NCI-H510A (cell line): Measurements from ENCODE around the gene QDPR.
"Not testable (repeated sequence)": the region's sequence is repeated elsewhere in the genome, so short reads cannot be mapped to it uniquely, and the experiment has no call there.

ENCODE experiments used
- DNase-seq: peaks from one replicate; lab custom pipeline; 2025; lab: John Stamatoyannopoulos, UW

The QDPR gene

DNA sequence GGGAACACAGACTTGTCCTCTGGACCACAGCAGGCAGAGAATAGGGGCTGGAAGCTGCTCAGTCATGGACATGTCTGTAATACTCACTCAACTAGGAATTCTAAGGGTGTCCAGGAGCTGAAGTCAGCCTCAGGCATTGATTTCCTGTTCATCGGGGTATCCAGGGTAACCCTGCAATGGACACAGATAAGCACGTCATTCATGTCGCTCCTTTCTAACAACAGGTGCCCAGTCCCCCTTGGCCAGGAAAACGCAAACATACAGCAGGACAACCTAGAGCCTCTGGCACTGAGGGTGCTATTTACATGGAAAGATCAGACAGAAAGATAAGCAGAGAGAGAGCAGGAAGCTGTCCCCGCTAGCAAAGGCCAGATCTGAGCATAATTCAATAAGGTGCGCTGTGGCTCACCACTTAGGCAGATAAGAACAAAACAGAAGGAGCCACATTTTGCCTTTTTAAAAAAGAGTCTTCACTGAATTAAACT is 21.3 kb downstream of the QDPR start:
- no peak for DNase-seq

GRCh38 chr4:17489721-17490120 is 22.2 kb downstream of the QDPR start:
- DNase-seq = no peak

DNA sequence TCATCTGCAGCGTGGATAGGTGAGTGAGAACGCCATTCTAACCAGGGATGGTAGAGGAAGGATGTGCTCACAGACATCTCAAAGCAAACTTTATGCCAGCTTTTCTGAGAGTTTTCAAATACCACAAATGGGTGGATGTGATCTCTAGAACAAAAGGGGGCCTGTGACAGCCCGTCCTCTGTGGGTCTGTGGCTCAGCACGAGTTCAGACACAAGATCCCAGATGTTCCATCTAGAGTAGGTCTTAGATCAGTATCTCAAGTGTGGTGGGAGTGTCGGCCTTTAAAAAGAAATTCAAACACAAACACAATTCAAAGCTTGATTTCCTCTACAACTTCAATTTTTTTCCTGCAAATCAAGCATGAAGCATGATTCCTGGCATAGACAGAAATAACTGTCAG is 22.8 kb downstream of the QDPR start:
- no peak for DNase-seq

GRCh38 chr4:17482716-17483115 is 29.2 kb downstream of the QDPR start:
- no peak for DNase-seq

DNA sequence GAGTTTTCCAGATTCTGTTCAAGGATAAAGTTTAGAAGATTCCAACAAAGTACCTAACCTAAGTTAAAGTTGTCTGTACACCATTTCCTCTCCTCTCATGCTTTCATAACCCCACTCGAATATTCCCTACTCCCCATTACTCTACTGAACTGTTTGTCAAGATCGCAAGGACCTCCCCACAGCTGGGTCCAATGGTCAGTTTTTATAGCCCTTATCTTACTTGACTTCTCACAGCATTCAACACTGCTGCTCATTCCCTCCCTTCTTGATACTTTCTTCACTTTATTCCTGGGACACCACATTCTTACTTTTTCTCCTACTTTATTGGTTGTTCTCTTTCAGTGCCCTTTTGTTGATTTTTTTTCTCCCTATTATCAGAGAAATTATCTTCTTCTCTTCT is 30.9 kb downstream of the QDPR start:
- DNase-seq = no peak

GRCh38 chr4:17480210-17480927 is 31.5 kb downstream of the QDPR start:
- no peak for DNase-seq

GRCh38 chr4:17477774-17478472 is 34.0 kb downstream of the QDPR start:
- no peak for DNase-seq

DNA sequence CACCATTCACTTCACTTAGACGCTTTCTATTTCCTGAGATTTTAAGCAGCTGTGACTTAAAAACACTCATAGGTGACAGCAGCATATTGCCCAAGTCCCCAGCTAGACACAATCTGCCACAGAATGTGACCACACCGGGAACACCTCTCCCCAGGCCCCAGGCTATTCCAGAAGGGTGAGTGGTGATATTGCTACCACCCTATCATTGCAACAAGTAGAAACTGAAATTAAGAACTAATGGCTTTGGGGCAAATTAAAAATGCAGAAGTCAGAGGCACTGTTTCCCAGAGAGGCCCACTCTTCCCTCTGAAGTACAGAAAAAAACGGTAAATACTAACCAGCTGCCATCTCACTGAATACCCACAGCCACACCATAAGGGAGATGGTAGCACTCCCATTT is 35.0 kb downstream of the QDPR start:
- DNase-seq = no peak

DNA sequence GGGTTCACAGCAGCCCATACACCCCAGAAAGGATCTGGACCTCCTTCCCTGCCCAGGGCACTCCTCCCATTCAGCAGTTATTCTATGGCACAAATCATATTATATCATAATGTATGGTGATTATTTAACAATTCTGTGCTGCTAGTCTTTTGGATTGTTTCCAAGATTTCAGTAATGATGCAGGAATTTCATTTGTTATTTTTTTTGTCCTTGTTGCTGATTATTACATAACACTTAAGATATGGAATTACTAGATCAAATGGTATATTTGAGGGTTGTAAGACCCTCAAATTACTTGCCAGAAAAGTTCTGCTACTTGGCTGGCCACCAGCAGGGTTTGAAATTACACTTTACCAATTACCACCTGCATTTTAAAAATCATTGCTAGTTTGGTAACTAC is 36.4 kb downstream of the QDPR start:
- DNase-seq = no peak

GRCh38 chr4:17469931-17470674 is 41.8 kb downstream of the QDPR start:
- no peak for DNase-seq

DNA sequence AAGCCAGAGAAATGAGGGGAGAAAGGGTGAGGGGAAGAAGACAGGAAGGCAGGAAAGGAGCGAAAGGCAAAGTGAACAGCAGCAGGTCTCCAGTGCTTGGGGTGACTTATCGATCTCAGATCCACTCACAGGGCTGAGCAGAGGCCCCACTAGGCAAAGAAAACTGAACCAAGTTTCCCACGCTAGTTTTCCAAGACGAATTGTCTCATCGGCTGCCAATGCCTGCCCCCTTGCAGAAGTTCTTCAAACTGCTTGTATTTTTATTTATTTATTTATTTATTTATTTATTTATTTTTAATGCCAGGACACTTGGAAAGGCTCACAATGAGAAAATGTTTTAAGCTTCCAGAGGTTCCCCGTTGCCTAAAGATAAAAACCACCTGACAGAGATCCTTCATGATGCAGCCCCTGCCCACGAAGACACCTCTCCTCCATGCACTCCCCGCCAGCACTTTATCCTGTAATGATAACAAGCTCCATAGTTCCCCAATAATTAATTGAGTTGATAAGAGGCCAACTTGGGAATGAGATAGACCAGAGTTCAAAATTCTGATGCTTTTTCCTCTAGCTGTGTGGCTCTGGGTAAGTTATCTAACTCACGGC is 43.2 kb downstream of the QDPR start:
- no peak for DNase-seq

- no peak for DNase-seq
Measured at GRCh38 chr4:17463606-17464005, 48.3 kb downstream of the QDPR start.

GRCh38 chr4:17450269-17450804 is 61.6 kb downstream of the QDPR start:
- no peak for DNase-seq

GRCh38 chr4:17448689-17449088 is 63.2 kb downstream of the QDPR start:
- no peak for DNase-seq

DNA sequence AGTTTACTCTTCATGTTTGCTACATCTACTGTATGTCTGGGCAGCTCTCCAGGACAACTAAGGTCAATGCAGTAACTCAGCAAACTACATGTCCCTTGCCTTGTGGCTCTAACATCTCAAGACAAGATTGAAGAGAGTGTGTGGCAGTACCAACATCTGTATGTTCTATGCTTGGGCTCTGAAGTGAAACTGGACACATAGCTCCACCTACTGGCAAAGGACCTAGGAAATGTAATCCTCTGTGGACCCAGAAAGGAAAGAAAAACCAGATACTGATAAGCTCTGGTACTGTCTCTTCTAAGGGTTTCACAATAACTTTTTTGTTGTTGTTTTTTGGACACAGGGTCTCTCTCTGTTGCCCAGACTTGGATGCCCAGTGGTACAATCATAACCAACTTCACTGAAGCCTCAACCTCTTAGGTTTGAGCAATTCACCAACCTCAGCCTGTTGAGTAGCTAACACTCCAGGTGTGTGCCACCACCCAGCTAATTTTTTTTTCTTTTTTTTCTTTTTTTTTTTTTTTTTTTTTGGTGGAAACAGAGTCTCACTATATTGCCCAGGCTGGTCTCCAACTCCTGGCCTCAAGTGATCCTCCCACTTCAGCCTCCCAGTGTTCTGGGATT is 64.1 kb downstream of the QDPR start:
- DNase-seq = no peak

DNA sequence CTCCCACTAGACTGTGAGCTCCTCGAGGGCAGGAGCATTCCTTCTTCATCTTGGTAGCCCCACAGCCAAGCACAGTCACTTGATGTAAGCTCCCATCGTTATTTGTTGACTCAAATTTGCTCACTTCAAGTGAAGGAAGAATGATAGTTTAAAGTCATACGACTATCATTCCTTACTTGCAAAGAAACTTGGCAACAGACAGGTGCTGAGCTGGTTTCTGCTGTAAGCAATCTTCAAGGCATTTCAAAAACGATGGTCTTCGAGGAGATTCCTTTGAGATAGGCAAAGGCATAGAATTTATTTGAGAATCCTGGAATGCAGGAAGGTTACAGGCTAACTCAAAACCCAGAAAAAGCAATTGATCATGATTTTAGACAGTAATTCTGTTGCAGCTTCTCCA is 64.8 kb downstream of the QDPR start:
- DNase-seq = no peak

- DNase-seq = not testable (repeated sequence)
Measured at GRCh38 chr4:17442477-17442876, 69.4 kb downstream of the QDPR start.

DNA sequence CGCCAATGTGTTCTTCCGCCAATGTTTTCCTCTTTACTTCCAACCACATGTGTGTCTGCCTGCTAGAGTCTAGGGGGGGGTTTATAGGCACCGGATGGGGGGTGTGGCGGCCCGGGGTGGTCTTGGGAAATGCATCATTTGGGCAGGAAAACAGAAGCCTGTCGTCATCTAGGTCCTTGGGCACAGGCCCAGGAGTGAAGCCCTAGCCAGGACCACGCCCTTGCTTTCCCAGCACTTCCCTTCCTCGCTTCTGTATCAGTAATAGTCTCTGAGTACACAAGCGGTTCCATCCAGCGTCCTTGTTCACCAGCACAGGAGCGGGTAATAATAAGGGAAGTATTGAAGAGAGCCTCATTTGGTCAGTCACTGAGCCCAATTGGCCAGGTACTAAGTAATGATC is 74.5 kb downstream of the QDPR start:
- no peak for DNase-seq

DNA sequence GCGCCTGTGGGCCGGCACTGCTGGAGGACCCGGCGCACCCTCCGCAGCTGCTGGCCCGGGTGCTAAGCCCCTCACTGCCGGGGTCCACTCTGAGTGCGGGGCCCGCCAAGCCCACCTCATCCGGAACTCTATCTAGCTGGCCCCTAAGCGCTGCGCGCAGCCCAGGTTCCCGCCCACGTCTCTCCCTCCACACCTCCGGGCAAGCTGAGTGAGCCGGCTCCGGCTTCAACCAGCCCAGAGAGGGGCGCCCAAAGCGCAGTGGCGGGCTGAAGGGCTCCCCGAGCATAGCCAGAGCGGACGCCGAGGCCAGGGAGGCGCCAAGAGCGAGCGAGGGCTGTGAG is 75.2 kb downstream of the QDPR start:
- DNase-seq = no peak
